Left ventricle myocardium inferior (tissue), 1 donor: ENCODE results near the gene STIMATE. TPM values are rescaled to one million over a fixed set of nuclear protein-coding genes. Genes with fewer than 3 reads are reported as not detected.

Source experiments
- DNase-seq: peaks from one replicate; pipeline ENCODE4 v3.0.0-alpha.2; 2020
- H3K27ac ChIP-seq: fragments of 200-600 bp; replicated peaks from 2 replicates; pipeline ENCODE4 v1.8.0; 2021
- H3K27me3 ChIP-seq: fragments of 200-600 bp; 2 replicates; pipeline ENCODE4 v1.8.0; 2021; ENCODE audit warnings: low read depth
- H3K36me3 ChIP-seq: fragments of 200-600 bp; 2 replicates; pipeline ENCODE4 v1.8.0; 2021
- H3K4me1 ChIP-seq: fragments of 200-600 bp; 2 replicates; pipeline ENCODE4 v1.8.0; 2021
- H3K4me3 ChIP-seq: fragments of 200-600 bp; 2 replicates; pipeline ENCODE4 v1.8.0; 2021; ENCODE audit warnings: mild to moderate bottlenecking, moderate library complexity
- H3K9me3 ChIP-seq: fragments of 200-600 bp; replicated peaks from 2 replicates; pipeline ENCODE4 v1.8.0; 2021
- CTCF ChIP-seq: fragments of 200-600 bp; IDR thresholded peaks from 2 replicates; pipeline ENCODE4 v1.8.0; 2021; ENCODE audit warnings: antibody characterized with exemption, mild to moderate bottlenecking, borderline replicate concordance
- intact Hi-C: fragments of 100-400 bp; cut with micrococcal nuclease; formaldehyde crosslinking; loops from one replicate; pipeline ENCODE4 v1.11.0; 2022
- total RNA-seq: library from RNA; stranded (reverse); fragmentation: NEBNext Ultra II Directional; extraction: Animal tissue kit (Norgen Biotek cat#: 25700); gene quantifications from one replicate; pipeline ENCODE4 v1.2.1, GENCODE V29; 2021
- donor health status: DM: no; HTN: yes; CAD: no; lungs with severe emphysema.

The STIMATE gene
- total RNA-seq, 1 donor from 2014 or later, result 6.3 TPM

- intact Hi-C loops, result no loop called here
- H3K36me3 ChIP-seq, result peaks cover 28% of the 10 kb centered on the region
- H3K9me3 ChIP-seq, result no peaks in the 10 kb centered on the region
These were observed 33.4 kb upstream of the STIMATE start for GRCh38 chr3:52930748-52931147.

GRCh38 chr3:52926554-52926953, 29.2 kb upstream of the STIMATE start:
- no peak for DNase-seq
- no peak overlapping the region for H3K27ac ChIP-seq
- no peaks in the 10 kb centered on the region for H3K9me3 ChIP-seq
- H3K36me3 ChIP-seq, result peaks cover 38% of the 10 kb centered on the region
- no peak for TF ChIP-seq CTCF
- H3K4me1 ChIP-seq, result no peaks in the 10 kb centered on the region
- intact Hi-C loops, result no loop called here
- no peak overlapping the region for H3K4me3 ChIP-seq
- no peaks in the 10 kb centered on the region for H3K27me3 ChIP-seq

More at GRCh38 chr3:52930748-52931147, 33.4 kb upstream of the STIMATE start:
- no peak overlapping the region for H3K27ac ChIP-seq
- no peak for DNase-seq
- TF ChIP-seq CTCF, result no peak
- H3K27me3 ChIP-seq, result no peaks in the 10 kb centered on the region
- no peak overlapping the region for H3K4me3 ChIP-seq
- H3K4me1 ChIP-seq, result peaks cover 9% of the 10 kb centered on the region

- intact Hi-C loops, result no loop called here
- Histone ChIP-seq H3K36me3 (peaks cover 38% of the 10 kb centered on the region), H3K27ac (no peak overlapping the region), H3K9me3 (no peaks in the 10 kb centered on the region), H3K4me1 (no peaks in the 10 kb centered on the region), H3K4me3 (no peak overlapping the region), H3K27me3 (no peaks in the 10 kb centered on the region)
- DNase-seq, result no peak
- TF ChIP-seq CTCF, result no peak
These were observed 28.3 kb upstream of the STIMATE start for GRCh38 chr3:52925405-52926313.

DNA sequence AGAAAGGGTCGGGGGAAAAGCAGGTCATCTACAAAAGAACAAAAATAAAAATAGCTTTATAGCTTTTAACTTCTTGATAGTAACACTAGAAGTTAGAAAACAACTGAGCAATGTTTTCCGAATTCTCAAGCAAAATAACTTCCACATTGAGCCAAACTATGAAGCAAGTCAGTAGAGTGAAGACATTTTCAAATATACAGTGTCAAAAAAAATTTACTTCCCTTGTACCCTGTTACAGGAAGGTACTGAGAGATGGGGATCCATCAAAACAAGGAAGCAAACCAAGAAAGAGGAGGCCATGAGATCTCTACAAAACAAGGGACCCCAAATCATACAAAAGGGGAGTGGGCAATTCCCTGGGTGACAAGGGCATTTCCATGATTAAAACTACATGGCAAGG, 26.6 kb upstream of the STIMATE start:
- peaks cover 51% of the 10 kb centered on the region for H3K36me3 ChIP-seq
- intact Hi-C loops, result no loop called here
- TF ChIP-seq CTCF, result no peak
- H3K27me3 ChIP-seq, result no peaks in the 10 kb centered on the region
- no peaks in the 10 kb centered on the region for H3K9me3 ChIP-seq
- no peak for DNase-seq
- H3K27ac ChIP-seq, result no peak overlapping the region
- H3K4me3 ChIP-seq, result no peak overlapping the region
- H3K4me1 ChIP-seq, result no peaks in the 10 kb centered on the region

GRCh38 chr3:52920841-52921240, 23.5 kb upstream of the STIMATE start:
- Histone ChIP-seq H3K27me3 (no peaks in the 10 kb centered on the region), H3K36me3 (peaks cover 67% of the 10 kb centered on the region), H3K4me3 (no peak overlapping the region), H3K4me1 (no peaks in the 10 kb centered on the region), H3K27ac (no peak overlapping the region), H3K9me3 (no peaks in the 10 kb centered on the region)
- intact Hi-C loops, result no loop called here
- TF ChIP-seq CTCF, result no peak
- no peak for DNase-seq
